NCI-H2196 (cell line): ENCODE data around the gene TNFRSF9.

Source experiments
- DNase-seq: peaks from one replicate; lab custom pipeline; 2025; ENCODE audit not compliant: unreplicated experiment; lab: John Stamatoyannopoulos, UW

Gene TNFRSF9

GRCh38 chr1:7878027-7878426 lies 62.6 kb downstream of the TNFRSF9 start:
- no peak for DNase-seq

DNA sequence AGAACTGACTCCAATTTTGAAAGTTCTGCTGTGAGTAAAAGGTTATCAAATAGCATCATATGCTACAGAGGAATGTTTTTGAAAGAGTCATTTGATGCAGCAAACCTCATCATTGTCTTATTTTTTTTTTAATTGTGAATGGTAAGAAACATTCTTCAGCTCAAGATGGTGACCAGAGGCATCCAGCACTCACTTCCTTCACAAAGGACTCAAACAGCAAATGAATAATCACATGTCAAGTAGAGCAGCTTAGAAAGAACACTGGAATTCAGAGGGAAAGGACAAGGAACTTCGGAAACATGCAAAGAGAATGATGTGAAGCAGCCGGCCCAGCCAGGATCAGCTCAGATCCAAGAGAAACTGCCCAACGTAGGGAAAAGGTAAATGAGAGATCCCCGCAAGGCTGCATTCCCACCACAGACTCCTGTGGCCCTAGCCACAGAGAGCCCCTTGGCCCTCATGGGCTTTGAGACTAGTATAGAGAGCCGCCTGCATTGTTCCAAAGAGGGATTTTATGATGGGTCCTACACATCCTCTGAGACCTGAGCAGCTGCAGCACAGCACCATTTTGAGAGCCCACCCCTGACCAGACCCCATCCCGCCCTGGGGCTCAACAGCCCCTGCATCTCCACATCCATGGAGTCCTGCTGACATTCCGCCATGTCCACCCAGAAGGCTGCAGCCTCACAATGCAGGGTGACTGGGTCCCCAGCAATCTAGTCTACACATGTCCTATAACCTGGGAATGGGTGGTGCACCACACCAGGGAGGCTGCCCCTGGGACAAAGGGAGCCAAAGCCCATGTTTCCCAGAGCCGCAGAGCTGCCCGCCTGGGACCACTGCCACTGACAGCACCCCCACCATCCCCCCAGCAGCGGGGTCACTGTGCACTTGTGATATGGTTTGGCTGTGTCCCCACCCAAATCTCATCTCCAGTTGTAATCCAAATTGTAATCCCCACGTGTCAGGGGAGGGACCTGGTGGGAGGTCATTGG lies 66.5 kb downstream of the TNFRSF9 start:
- DNase-seq = no peak

DNA sequence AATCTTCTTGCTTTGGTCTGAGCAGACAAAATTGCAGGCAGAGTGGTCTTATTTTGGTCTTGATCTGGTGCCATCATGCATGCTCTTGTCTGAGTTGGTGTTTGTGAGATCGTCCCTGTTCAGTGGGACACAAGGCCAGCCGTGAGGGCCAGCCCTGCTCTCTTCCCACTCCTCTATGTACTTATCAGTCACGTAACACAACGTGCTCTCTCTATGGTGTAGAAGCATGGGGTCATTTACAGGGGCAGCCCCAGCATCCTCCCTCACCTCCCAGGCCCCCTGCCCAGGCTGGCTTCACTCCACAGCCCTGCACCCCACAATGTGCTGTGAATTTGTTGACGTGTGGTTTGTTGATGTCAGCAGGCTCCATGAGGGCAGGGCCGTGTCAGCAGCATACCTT lies 69.5 kb downstream of the TNFRSF9 start:
- no peak for DNase-seq

DNA sequence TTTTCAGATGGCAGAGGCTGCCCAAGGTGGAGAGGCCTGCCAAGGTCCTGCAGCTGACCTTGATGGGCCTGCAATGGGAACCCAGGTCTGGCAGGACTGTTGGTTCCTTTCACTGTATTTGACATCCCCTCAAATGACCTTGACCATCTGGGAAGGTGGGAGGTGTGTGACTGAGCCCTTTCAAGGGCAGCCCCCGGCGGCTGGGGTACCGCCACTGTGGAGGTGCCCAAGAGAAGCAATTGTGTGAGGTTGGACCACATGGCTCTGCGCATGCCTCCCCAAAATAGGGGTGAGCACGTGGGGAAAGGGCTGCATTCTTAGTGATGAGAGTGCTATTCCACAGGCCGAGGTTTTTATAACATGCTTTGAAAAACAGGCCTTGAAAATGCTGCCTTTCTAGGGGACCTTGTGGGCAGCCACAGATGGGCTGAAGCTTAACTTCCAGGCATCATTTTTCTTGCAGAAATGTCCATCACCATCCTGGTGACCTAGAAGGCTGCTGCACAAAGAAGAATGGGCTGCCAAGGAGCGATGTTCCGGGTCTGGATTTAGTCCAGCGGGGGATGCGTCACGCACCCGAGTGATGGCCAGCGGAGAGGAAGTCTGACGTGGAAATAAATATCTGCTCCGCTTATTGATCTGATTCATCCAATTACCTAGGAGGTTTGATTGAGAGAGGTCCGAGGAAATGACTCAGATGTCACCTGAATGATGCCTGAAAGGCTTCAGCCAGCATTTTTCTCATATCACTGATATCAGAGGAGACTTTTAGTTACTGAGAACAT lies 71.3 kb downstream of the TNFRSF9 start:
- DNase-seq = no peak

DNA sequence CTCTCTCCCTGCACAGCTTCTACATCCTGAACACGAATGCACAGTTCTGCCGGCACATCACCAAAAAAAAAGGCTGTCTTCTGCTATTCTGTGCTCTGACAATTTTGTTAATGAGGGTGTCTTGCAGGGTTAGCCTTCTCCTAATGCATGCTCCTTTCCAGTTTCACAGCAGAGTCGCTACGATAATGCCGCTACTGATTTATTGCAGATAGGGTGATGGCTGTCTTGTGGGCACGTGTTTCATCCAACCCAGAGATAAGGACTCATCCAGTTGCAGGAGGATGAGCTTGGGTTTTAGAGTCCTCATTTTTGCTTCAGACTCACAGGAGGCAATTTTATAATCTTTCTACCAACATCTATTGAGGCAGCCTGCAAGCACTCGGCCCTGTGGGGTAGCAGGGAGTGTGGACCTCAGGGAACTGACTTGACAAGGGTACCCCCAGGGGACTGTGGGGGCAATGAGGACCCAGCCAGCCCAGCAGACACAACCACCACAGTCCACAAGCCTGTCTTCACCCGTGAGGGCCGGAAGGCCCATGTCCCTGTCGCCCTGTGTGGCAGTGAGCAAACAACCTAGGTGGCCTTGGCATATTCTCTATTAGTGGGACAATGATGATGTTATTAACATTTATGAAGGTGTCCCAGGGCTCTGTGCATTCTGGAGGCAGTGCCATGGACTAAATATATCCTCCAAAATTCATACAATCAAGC lies 72.4 kb downstream of the TNFRSF9 start:
- no peak for DNase-seq

GRCh38 chr1:7865978-7866377 lies 74.7 kb downstream of the TNFRSF9 start:
- DNase-seq = no peak
